HG03442 (cell line): ENCODE data around the gene L3MBTL2.
"Not testable (repeated sequence)": the region's sequence is repeated elsewhere in the genome, so short reads cannot be mapped to it uniquely, and the experiment has no call there.

Source experiments
- ATAC-seq: cut with Tn5 transposase; IDR thresholded peaks from one replicate; pipeline ENCODE4 v1.9.1; 2021; ENCODE audit warnings: mild to moderate bottlenecking, moderate library complexity; ENCODE audit not compliant: unreplicated experiment

The L3MBTL2 gene

DNA sequence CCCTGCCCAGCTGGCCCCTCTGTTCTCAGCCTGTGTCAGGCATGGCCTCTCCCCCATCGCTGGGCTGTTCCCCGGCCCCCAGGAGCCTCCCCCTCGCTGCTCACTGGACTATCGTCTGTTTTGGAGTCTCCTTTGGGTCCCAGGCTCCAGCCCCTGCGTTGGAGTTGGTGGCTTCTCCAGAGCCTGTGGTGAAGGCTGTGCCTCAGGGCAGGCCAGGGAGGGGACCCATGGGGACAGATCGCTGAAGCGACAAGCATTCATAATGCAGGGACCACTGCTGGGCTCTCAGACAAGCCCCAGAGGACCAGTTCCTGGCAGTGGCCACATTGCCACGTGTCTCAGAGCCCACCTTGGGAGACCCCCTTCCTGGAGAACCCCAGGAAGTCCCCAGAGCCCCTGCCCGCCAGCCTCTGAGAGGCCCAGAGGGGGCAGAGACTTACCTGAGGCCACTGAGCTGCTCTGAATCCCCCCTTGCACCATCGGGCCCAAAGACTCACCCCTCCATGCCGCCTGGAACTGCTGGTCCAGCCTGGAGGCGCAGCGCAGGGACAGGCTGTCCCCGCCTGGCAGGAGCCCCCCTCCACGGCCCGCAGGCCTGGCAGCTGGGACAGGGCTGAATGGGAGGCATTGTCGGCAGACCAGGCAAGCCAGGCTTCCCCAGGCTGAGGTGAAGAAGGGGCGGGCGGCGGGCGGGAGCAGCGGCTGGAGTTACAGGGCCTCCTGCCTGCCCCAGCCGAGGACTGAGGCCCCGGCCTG is 35.4 kb downstream of the L3MBTL2 start, which contains the start of gene CHADL:
Gene CHADL, minus strand, starts transcription at position 555 of the 756 bp plus-strand sequence. Its CDS starts 50 bp downstream, at position 505.
- ATAC-seq: no peak

DNA sequence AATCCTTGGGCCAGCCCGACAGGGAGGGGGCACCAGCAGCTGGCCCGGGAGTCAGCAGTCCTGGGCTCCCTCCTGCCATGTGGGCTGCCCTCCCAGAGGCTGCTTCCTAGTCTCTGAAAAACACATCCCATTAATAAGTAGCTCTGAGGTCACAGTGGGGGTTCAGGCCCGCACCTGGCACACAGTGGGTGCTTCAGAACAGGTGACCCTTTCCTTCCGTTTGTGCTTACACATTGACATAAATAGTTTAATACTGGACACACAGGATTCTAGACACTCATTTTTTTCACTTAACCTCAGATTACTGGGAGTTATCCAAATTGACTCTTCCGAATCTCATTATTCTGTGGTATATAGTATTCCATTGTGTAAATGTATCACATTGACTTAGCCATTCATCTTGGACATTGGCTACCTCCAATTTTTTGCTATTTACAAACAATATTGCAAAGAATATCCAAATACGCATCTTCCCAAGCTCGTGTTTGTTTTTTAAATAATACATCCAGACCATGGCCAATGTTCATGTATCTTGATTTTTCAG is 36.1 kb downstream of the L3MBTL2 start:
- ATAC-seq: no peak

DNA sequence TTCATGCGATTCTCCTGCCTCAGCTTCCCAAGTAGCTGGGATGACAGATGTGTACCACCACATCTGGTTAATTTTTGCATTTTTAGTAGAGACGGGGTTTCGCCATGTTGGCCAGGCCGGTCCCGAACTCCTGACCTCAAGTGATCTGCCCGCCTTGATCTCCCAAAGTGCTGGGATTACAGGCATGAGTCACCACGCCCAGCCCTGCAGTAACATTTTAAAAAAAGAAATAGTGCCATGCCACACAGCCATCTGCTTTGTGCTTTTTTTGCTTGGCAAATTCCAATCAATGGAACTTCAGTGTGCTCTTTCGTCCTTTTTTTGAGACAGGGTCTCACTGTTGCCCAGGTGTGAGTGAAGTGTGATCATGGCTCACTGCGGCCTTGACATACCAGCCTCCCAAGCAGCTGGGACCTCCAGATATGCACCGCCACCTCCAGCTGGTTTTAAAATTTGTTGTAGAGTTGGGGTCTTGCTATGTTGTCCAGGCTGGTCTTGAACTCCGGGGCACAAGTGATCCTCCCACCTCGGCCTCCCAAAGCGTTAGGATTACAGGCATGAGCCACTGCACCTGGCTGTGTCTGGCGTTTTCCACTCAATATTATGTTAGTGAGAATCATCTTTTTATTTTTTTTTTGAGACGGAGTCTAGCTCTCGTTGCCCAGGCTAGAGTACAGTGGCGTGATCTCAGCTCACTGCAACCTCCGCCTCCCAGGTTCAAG is 37.4 kb downstream of the L3MBTL2 start:
- ATAC-seq: no peak

DNA sequence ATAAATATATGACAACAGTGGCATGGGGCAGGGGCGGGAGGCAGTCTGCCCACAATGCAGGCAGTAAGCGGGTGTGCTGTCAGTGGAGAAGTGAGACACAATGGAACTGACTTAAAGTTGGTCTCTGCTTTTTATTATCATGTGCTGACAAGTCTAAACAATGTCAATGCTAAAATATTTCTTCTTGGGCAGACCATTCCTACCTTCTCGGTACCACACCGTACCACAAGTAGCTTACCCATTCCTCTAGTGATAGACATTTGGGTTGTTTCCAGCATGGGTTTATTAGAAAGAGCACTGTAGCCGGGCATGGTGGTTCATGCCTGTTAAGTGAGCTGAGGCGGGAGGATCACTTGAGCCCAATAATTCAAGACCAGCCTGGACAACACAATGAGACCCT is 38.2 kb downstream of the L3MBTL2 start:
- ATAC-seq: no peak

DNA sequence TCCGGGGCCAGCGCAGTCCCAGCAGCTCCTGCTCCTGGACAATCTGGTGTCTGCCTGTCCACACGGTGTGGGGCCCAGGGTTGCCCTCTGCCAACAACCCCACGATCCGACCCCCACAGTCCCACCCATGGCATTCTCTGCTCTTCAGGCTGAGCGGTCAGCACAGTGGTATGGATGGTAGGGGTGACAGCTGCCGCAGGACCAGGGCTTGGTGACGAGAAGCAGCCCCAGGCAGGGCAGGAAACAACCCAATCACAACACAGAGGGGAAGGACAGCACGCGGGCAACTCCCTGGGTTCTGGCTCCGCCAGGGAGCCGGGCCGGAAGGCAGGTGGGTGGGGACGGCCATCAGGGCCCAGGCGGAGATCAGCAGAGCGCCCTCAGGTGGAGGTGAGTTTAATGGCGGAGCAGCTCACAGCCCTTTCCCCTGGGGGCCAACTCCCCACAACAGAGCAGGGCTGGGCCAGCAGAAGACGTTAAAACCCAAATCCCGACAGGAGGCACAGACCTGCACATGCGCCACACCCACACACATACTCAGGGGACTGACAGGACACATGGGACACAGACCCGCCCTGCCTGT is 40.9 kb downstream of the L3MBTL2 start:
- no peak for ATAC-seq

DNA sequence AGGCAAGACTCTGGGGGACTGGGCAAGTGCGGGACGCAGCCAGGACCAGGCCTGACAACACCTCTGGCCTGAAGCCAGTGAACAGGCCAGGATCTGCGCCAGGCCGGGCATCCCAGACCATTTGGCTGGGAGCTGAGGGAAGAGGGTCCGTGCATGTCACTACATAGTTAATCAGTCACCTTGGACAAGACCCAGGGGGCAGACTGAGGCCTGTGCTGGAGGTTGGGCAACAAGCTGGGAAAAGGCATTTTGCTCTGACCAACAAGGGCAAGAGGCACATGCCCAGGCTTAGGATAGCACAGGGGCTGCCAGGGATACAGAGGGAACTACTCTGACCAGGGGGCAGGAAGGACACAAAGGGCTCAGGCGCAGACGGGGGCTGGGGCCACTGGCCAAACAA is 42.6 kb downstream of the L3MBTL2 start:
- no peak for ATAC-seq

DNA sequence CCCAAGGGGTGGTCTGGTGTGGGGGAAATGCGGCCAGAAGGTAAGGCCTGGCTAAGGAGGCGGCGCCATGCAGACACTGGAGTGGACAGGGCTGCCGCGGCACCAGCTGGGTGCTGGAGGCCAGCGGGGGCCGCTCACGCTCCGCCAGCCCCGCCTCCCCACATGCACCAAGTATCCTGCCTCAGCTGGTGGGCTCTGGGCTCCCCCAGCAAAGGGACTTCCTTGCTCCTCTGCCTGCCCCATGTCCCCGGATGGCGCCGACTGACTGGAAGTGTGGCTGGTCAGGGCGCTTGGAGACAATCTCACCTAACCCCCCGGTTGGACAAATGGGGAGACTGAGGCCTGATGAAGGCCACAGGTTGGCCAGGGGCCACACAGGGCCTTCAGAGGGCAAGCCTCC is 43.2 kb downstream of the L3MBTL2 start:
- ATAC-seq: no peak

DNA sequence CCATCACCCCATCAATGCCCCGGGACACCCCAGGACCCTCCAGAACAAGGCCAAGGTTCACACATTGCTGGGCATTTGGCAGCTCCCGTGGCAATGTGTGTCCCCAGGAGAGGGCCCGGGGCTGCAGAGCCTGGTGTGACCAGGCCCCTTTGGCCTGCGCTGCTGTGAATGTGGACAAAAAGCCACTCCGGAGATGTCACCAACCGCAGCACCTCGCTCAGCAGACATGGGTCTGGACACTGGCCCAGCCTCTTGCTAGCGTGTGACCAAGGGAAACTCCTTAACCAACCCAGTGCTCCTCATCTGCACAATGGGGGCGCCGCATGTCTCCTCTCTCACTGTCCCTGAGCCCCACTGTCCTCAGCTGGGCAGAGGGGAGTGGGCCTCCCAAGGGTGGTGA is 43.6 kb downstream of the L3MBTL2 start:
- no peak for ATAC-seq

DNA sequence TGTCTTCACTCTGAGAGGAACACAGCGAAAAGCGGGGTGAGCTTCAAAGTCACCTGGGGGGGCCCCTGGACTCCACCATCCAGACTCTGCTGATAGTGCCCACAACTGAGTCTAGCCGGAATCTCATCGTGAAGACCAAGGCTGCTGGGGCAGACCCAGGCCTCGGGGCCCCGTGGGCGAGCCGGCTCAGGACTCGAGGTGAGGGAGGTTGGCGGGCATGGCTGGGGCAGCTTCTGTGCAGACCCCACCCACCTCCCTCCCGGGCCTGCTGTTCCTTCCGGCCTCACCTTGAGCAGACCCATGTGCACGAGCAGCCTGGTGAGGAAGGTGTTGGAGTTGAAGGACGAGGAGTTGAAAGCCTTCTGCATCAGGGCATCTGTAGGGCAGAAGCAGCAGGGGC is 44.3 kb downstream of the L3MBTL2 start:
- no peak for ATAC-seq

DNA sequence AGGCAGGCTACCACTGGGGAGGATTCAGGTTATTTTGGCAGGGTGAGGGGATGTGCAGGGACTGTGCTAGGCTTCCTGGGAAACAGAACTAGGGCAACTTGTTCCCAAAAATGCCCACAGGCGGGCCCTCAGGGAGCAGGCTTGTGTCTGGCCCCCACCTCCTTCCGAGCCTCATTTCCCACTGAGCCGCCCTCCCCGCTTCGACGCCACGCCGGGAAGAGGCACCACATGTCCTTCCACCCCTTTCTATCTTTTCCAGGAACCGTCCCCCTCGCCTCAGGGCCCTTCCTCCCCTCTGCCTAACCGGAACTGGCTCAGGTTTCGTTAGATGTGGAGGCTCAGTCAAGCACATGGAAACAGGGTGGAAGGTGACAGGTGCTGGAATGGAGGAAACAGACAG is 45.0 kb downstream of the L3MBTL2 start:
- no peak for ATAC-seq

DNA sequence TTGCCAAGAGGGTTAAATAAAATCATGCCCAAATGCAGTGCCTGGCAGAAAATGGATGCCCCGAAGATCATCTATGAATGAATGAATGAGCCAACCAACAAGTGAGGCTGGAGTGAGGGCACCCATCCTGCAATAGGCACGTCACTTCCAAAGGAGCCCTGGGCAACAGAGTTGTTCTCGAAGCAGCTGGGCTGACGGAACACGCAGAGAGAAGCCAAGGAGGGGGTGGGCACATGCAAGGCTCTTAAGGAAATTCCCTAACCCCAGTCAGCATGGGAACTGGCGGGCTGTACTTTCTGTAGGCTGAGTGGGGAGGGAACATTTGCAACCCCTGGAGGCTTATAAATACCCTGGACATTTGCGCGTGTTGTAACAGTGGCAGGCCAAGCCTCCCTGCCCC is 47.3 kb downstream of the L3MBTL2 start:
- ATAC-seq: no peak

DNA sequence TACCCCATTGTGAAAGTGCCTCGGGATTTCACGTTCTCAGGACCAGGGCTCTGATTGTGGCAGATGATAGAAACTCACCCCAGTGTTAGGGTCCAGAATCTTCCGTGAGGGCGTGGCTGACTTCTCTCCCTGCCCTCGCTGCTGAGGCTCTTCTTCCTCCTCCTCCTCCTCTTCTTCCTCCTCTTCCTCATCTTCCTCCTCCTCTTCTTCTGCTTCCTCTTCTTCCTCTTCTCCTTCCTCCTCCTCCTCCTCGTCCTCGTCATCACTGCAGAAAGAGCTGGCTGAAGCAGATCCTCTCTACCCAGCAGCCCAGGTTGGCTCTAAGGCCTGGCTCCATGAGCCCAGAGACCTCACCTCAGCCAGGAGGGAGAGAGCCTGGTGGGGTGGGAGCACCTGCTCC is 49.1 kb downstream of the L3MBTL2 start:
- no peak for ATAC-seq

DNA sequence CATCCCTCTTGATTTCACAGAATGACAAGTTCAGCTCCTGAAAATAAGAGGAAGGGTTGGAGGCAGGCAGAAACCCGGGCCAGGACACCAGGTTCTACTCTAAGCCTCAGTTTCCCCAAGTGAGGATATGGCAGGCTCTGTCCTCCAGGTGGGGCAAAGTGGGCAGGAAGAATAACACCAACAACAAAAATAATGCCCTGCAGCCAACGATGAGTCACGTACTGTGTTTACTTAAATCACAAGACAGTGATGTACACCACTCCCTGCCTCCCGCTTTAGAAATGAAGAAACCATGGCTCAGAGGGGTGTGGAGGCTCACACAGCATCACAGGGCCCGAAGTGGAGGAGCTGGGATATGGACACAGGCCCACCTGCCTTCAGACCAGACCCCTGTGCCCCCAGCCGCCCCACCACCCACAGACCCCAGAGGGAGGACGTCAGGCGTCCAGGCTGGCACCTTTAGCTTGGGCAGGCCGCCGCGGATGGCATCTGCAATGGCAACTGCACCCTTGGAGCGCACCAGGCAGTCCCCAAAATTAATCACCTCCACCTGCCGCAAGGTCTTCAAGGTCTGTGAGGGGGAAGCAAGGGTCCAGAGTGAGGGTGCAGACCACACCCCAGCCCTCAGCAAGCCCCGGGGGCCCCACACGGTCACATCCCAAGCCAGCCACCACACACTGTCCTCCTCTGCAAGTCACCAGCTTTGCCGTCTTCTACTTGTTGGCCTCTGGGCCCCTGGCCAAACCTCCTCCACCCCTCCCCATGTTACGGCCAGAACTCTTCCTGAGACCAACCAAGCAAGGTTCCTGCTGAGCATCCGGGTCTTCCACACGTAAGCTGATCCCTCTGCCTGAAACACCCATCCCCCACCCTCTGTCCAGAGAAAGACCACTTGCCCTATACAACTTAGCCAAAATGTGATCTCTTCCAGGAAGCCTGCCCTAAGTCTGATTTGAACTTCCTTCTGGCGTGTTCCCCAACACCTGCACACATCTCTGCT is 51.4 kb downstream of the L3MBTL2 start:
- no peak for ATAC-seq

DNA sequence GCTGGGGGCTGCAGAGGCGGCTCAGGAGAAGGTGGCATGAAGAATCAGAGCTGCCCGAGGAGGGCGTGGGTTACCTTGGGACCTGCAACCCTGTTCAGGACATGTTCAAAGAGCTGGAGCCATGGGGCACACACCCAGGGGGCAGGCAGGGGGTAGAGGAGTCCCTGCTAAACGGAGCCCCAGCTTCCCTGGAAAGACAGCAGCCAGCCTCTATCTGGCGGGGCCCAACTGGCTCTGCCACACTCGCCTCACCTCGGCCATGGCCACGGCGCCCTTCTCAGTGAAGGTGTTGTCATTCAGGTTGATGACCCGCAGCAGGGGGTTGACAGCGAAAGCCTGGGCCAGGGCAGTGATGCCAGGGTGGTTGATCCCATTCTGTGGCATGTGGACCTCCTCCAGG is 52.6 kb downstream of the L3MBTL2 start:
- no peak for ATAC-seq

DNA sequence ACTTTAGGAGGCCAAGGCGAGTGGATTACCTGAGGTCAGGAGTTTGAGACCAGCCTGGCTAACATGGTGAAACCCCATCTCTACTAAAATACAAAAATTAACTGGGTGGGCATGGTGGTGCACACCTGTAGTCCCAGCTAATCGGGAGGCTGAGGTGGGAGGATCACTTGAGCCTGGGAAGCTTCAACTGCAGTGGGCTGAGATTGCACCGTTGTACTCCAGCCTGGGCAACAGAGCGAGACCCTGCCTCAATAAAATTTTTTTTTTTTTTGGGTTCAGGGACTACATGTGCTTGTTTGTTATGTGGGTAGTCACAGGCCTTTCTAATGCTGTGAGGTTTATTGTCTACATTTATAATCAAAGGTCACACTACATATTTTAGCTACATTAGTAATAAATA is 54.6 kb downstream of the L3MBTL2 start:
- not testable (repeated sequence) for ATAC-seq

DNA sequence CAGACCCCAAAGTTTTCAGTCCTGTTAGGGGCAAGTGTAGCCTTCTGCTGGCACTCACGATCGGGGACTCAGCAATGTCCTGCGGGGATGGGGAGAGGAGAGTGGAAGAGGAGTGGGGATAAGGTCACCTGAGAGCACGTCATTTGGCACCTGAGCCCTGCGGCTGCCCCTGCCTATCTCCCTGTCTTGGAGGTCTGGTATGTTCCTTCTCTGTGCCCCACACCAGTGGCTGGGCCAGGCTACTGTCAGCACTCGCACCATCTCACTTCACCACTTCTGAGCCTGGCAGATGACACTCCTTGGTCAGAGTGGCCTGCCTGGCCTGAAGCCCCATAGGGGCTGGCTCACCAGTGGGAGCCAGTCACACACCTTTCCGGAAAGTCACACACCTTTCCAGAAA is 55.8 kb downstream of the L3MBTL2 start:
- ATAC-seq: no peak

DNA sequence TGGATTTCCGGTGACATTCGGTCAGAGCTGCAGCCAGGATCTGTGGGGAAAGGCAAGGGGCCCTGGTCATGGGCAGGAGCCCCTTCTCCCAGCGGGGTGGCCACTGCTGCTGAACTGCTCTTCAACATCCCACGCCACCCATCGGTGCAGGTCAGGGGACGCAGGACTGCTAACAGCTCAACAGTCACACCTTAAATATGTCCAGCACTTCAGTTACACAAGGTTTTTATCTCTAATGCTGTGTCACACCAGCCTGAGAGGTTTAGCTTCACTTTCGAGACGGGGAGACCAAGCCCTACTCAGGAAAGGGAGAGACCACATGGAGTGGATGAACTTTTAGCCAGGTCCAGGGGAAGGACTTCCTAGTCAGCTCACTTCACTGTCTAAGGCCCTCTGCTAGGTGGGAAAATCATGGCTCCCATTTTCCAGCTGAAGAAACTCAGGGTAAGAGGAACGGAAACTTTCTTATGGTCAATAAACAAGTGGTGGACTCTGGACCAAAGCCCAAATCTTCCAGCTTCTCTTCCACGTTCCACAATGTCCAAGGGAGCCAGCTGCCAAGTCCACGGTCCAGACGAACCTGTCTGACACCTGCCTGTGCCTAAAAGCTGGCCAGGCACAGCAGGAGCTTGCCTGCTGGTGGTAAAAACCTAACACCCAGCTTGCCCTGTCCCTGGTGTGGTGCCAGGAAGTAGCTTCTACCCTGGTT is 56.6 kb downstream of the L3MBTL2 start:
- ATAC-seq: no peak

DNA sequence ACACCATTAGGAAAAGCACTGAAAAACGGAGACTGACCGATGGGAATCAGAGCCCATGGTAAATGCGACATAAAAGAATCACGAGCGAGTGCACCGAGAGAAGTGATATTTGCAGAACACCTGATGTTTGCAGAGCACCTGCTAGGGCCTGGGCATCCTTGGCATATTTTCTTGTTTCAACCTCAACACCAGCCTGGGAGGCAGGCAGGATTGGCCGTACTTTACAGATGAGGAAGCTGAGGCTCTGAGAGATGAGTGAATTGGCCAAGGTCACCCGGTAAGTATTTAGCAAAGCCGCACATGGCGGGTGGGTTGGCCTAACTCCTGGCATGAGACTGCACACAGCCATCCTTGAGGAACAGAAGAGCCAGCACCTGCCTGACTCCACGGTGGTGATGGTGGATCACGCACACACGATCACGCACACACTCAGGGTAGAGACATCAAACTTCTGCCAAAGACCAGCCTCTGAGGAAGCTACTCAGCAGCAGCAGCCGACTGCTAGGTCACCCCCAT is 57.2 kb downstream of the L3MBTL2 start:
- no peak for ATAC-seq

DNA sequence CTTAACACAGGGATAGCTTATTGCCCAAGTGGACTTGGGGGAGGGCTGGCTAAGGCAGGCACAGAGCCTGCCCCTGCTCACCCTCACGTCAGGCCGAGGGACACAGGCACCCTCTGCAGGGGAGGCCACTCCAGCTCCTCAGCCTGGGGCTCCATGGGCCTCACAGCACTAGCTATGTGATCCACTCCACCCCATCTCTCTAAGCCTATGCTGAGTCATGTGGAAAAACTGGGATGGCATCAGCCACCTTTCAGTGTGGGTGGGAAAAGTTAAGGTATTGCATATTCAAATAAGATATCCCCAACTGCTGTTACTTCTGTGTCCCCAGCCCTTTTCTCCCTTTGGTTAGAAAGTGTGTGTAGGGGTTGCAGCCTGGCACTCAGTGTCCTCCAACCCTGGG is 58.6 kb downstream of the L3MBTL2 start:
- no peak for ATAC-seq
